Activated T-cell treated with anti-CD3 and anti-CD28 coated beads, Interleukin-2, amount 50 U/mL, for 24 hours (primary cell): ENCODE results near the gene CISH.
A peak's percentile ranks its signal among the peaks of the same experiment; 100 is the strongest.

Source experiments
- DNase-seq: peaks from one replicate; pipeline ENCODE4 v3.0.0-alpha.2; 2020
- H3K27ac Mint-ChIP-seq: 2 replicates; pipeline ENCODE4 v1.8.0; 2020; ENCODE audit warnings: mild to moderate bottlenecking, mixed read lengths
- H3K27me3 Mint-ChIP-seq: 2 replicates; pipeline ENCODE4 v1.8.0; 2020; ENCODE audit warnings: mixed read lengths
- H3K36me3 Mint-ChIP-seq: 2 replicates; pipeline ENCODE4 v1.8.0; 2020; ENCODE audit warnings: low read depth, mixed read lengths
- H3K4me1 Mint-ChIP-seq: 2 replicates; pipeline ENCODE4 v1.8.0; 2020; ENCODE audit warnings: low read depth, mixed read lengths
- H3K4me3 Mint-ChIP-seq: 2 replicates; pipeline ENCODE4 v1.8.0; 2020; ENCODE audit warnings: mild to moderate bottlenecking, moderate library complexity, mixed read lengths
- H3K9me3 Mint-ChIP-seq: 2 replicates; pipeline ENCODE4 v1.8.0; 2020; ENCODE audit warnings: mixed read lengths

CISH gene

DNA sequence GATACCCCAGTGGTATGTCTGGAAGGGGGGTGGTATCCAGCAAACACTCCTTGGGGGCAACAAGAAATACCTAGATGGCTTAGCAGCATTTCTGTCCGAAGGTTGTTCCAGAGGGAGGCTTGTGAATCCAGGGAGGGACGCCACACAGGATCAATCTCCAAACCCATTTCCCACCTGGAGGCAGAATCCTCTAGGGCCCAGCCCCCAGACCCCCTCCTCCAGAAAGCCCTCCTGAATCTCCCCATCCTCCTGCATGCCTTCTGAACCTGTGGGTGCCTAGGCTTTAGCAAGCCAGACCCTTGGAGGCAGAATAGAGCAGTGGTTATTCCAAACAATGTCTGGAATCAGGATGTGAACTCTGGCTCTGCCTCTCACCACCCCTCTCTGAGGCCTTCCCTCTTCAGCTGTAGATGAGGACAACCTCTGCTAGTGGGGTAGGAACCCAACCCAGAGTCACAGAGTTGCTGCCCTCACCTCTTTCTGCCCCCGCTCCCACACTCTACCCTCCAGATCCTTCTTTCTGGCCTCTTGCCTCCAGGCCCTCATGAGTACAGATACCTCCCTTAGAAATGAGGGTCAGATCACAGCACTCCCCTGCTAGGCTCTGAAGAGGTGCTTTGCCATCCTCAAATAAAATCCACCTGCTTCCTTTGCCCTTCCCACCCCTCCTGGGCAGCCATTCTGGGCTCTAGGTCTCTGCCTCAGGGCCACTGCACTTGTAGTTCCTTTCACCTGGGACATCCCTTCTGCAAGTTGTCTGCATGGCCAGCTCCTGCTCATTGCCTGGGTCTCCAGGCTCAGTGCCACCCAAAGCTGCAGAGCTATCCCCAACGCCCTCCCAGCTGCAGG is 8.1 kb downstream of the CISH start:
- DNase-seq: peak; percentile 64
- H3K4me1 Mint-ChIP-seq: peaks cover 84% of the 10 kb centered on the region
- no peaks in the 10 kb centered on the region for H3K9me3 Mint-ChIP-seq
- H3K27me3 Mint-ChIP-seq: no peaks in the 10 kb centered on the region
- H3K4me3 Mint-ChIP-seq: peak overlapping the region; percentile 99
- peak overlapping the region; percentile 100 for H3K27ac Mint-ChIP-seq
- H3K36me3 Mint-ChIP-seq: peaks cover 84% of the 10 kb centered on the region

DNA sequence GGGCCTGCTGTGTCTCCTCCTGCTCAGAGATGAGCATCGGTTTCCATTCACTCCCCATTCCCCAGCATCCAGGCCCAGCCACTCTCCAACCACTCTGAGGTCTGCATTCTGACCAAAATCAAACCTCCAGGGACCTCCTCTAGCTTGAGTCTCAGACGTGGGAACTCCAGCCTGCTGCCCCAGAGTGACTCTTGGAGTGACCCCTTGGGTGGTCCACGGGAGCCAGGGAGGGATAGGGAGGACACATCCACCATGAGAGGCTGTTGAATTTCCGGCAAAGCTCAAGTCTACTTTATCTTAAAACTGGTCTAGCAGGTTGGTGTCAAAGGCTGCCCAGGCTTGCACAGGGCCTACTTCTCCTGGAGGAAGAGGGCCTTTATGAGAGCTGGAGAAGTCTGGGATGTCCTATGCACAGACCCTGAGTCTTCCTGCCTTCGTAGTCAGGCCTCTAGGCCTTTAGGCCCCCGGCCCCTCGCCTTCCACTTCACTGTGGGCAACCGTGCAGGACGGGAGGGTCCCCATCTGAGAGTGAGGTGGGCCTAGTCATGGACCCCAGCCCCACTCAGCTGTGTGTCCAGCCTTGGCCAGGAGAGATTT is 8.9 kb downstream of the CISH start:
- H3K9me3 Mint-ChIP-seq: no peaks in the 10 kb centered on the region
- peak overlapping the region; percentile 100 for H3K27ac Mint-ChIP-seq
- H3K27me3 Mint-ChIP-seq: no peaks in the 10 kb centered on the region
- H3K4me1 Mint-ChIP-seq: peaks cover 90% of the 10 kb centered on the region
- no peak for DNase-seq
- peak overlapping the region; percentile 99 for H3K4me3 Mint-ChIP-seq
- peaks cover 83% of the 10 kb centered on the region for H3K36me3 Mint-ChIP-seq

DNA sequence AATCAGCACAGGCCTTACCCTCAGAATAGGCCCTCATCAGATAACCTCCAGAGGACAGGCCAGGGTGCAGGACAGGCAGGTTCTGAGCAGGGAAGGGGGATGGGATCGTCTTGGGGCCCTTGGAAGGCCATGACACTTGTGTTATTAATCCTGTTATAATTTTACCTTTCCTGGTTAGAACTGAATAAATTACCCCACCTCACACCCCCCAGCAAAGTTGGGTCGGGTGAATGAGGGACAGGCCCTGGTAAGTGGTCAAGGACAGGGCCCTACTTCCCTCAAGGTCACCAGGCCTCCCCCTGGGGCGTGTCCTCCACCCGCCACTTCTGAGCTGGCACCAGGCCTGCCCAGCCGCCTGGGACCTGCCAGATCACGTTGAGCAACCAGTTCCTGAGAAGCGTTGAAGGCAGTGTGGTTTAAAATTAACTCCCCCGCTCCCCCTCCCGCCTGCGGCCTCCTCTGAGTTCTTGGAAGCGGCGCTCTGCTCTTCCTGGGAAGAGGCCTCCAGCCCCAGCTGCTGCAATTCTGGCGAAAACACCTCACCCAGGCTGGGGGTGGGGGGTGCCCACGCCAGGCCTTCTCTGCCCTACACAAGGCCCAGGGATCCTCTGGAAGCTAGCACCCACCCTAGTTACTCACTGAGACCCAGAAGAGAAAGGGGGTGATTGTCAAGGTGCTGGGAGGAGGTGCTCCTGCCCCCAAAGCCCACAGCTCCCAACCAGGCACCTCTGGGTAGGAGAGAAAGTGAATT is 10.6 kb downstream of the CISH start:
- H3K4me1 Mint-ChIP-seq: peaks cover 86% of the 10 kb centered on the region
- DNase-seq: peak; percentile 92
- H3K4me3 Mint-ChIP-seq: peak overlapping the region; percentile 99
- H3K27me3 Mint-ChIP-seq: no peaks in the 10 kb centered on the region
- peak overlapping the region; percentile 100 for H3K27ac Mint-ChIP-seq
- H3K9me3 Mint-ChIP-seq: no peaks in the 10 kb centered on the region
- peaks cover 70% of the 10 kb centered on the region for H3K36me3 Mint-ChIP-seq

DNA sequence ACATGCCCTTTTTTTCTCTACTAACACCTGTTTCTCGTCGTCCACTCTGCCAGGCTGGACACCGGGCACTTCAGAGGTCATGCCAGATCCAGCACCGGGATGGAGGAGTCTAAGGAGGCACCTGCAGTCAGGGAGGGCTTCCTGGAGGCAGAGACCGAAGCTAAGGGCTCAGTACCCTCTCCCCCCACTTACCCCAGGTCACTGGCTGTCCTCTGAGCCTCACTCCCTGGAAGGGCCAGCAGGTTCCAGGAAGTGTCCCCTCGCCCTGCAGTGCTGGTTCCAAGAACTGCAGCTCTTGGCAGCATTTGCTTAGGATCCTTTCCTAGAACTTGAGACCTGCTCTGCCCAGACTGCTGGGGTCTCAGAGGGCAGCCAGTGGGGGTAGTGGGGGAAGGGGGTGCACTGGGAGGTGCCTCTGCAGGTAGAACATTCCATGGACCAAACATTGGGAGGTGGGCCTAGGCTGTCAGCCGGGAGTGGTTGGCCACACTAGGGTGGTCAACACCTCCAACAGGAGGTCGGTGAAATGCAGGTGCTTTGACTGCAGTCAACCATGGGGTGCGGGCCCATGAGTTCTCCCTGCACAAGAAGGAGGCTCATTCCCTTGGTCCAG is 11.3 kb downstream of the CISH start:
- DNase-seq: peak; percentile 63
- H3K36me3 Mint-ChIP-seq: peaks cover 69% of the 10 kb centered on the region

DNA sequence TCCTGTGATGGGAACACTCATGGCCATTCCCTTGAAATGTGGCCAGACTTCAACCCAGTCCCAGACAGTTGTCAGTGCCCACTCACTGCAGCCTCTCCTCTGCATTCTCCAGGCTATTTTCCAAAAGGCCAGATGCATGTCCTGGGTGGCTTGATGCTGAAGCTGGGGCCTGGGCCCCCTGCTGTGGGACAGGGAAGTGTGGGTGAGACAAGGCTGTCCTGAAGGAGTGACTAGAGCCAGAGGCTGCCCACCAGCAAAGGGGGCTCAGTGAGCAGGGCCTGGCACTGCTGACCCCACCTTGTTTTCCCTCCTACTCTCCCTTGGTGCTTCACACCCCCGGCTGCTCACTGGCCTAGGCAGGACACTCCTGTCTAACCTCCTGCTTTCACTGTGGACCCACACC is 11.9 kb downstream of the CISH start:
- H3K4me3 Mint-ChIP-seq: peak overlapping the region; percentile 99
- H3K36me3 Mint-ChIP-seq: peaks cover 69% of the 10 kb centered on the region
- no peaks in the 10 kb centered on the region for H3K27me3 Mint-ChIP-seq
- peaks cover 85% of the 10 kb centered on the region for H3K4me1 Mint-ChIP-seq
- peak; percentile 50 for DNase-seq
- H3K9me3 Mint-ChIP-seq: no peaks in the 10 kb centered on the region
- peak overlapping the region; percentile 100 for H3K27ac Mint-ChIP-seq

More for the DNA sequence above, 11.3 kb downstream of the CISH start:
- Mint-ChIP-seq H3K4me1 (peaks cover 86% of the 10 kb centered on the region), H3K9me3 (no peaks in the 10 kb centered on the region), H3K4me3 (peak overlapping the region; percentile 99), H3K27ac (peak overlapping the region; percentile 100), H3K27me3 (no peaks in the 10 kb centered on the region)

DNA sequence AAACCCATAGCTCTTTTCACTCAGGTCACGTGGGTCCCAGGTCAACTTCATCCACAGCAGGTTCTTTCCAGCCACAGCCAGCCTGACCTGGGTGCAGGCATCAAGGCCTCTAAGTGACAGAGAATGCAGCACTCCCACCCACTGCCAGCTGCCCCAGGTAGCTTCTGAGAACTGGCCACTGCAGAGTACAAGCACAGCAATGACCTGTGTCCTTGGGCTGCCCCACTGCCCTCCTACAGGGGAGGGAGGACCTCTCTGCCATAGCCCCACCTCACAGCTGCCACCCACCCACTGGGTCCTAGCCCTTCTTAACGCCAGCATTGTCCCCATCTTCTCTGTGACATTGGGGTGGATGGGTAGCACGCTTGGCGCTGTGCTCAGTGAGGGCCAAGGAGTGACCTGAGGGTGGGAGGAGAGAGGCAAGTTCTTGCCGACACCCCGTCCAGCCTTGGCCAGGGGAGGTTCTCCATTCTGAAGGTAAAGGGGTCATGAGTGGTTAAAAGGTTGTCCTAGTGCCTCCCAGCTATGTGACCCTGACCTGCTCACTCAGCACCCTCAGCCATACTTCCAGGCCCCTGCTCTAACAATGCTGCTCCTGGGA is 12.4 kb downstream of the CISH start:
- H3K27ac Mint-ChIP-seq: peak overlapping the region; percentile 100
- H3K36me3 Mint-ChIP-seq: peaks cover 69% of the 10 kb centered on the region
- peak overlapping the region; percentile 99 for H3K4me3 Mint-ChIP-seq
- H3K4me1 Mint-ChIP-seq: peaks cover 85% of the 10 kb centered on the region
- DNase-seq: no peak
- no peaks in the 10 kb centered on the region for H3K9me3 Mint-ChIP-seq
- H3K27me3 Mint-ChIP-seq: no peaks in the 10 kb centered on the region

DNA sequence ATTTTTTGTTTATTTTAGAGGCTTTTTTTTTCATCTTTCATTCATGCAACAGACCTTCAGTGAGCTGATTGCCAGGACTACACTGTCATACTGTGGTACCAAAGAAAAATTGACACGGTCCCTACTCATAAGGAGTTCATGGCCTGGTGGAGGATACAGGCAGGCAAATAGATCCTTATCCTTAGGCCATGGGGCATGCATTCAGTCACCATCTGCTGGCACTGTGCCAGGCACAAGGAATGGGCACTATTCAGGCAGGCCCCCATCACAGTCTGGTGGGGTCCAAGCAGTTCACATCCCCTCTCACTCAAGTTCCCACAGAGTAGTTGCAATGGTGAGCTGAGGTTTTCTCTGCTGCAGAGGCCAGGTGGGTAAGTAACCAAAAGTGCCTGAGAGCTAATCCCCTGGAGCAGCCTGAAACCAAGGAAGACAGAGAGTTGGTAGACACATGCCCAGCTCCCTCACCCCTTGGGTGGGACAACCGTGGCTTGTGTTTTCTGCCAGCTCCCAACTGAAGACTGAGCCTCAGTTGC is 17.3 kb downstream of the CISH start:
- Mint-ChIP-seq H3K4me3 (no peak overlapping the region), H3K36me3 (peaks cover 51% of the 10 kb centered on the region), H3K4me1 (peaks cover 83% of the 10 kb centered on the region), H3K27ac (peak overlapping the region; percentile 99), H3K9me3 (no peaks in the 10 kb centered on the region), H3K27me3 (no peaks in the 10 kb centered on the region)
- no peak for DNase-seq

DNA sequence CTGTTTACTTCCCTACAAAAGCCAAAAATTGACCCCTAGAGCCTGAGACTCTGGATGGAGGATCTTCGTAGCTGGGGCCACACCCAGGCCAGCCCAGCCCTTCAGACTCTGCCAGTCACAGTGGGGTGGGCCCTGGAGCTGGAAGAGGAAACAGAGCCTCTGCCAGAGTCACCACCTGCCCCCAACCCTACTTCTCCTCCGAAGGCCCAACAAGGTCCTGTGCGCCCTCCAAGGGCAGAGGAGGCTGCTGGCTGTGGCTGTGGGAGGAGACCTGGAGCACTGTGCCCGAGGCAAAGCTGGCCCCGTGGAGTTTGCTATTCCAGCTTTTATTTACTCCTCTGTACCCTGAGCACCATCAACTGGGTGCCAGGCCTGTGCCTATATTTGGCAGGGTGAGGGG is 19.0 kb downstream of the CISH start:
- Mint-ChIP-seq H3K4me3 (peak overlapping the region; percentile 39), H3K9me3 (no peaks in the 10 kb centered on the region), H3K4me1 (peaks cover 84% of the 10 kb centered on the region), H3K27ac (peak overlapping the region; percentile 99), H3K27me3 (no peaks in the 10 kb centered on the region), H3K36me3 (peaks cover 50% of the 10 kb centered on the region)
- DNase-seq: peak; percentile 61

DNA sequence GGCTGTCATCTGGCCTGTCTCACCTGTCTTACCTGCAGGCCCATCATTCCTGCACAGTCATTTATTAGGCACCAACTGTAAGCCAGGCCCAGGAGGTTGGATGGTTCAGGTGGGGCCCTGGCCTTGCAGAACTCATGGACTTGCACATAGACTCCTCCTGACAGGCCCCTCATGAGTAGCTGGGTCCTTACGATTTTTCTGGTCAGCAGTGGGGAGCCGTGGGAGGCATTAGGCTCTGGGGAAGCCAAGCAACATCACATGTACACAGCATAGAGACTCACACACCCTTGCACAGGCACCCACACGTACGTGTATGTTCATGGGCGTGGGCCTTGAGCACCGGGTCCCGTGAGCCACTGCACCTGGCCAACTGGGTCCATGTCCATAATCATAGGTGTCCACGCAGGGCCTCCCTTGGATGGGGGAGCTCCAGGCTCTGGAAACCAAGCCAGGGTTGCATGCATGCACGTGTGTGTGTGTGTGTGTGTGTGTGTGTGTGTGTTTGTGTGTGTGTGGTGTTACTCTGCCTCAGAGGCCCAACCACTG is 20.3 kb downstream of the CISH start:
- Mint-ChIP-seq H3K36me3 (peaks cover 59% of the 10 kb centered on the region), H3K4me1 (peaks cover 95% of the 10 kb centered on the region), H3K9me3 (no peaks in the 10 kb centered on the region), H3K27me3 (no peaks in the 10 kb centered on the region), H3K27ac (peak overlapping the region; percentile 99), H3K4me3 (peak overlapping the region; percentile 60)
- peak; percentile 83 for DNase-seq

DNA sequence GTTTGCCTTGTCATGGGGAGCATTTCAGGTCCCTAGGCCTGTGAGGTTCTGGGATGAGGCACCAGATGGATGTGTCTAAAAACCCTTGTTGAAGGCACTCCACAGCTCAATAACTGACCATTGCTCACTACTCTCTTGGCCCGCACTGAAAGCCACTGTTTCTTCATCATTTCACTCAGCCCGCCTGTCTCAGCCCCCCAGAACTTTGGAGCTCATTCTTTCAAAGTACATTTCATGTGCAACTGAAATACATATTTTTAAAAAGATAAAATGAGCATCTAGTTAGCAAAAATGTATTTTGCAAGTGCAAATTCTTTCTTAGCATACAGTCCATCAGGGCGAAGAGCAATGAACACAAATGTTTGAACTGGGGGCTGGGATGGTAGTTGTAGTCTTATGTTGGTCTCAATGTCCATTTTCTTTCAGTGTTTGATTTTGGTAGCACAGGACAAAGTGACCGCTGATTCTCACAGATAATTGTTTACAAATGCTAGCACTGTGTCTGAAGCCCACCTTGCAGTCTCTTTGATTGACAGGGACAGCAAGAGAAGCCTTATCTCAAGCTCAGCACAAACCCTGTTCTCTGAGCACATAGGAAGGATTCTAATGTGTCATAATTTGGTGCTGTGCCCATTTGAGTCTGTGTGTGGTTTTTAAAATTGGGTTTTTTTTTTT is 22.7 kb downstream of the CISH start:
- H3K36me3 Mint-ChIP-seq: peaks cover 62% of the 10 kb centered on the region
- no peaks in the 10 kb centered on the region for H3K9me3 Mint-ChIP-seq
- H3K27ac Mint-ChIP-seq: peak overlapping the region; percentile 99
- peaks cover 98% of the 10 kb centered on the region for H3K4me1 Mint-ChIP-seq
- H3K27me3 Mint-ChIP-seq: no peaks in the 10 kb centered on the region
- H3K4me3 Mint-ChIP-seq: peak overlapping the region; percentile 40
- no peak for DNase-seq

DNA sequence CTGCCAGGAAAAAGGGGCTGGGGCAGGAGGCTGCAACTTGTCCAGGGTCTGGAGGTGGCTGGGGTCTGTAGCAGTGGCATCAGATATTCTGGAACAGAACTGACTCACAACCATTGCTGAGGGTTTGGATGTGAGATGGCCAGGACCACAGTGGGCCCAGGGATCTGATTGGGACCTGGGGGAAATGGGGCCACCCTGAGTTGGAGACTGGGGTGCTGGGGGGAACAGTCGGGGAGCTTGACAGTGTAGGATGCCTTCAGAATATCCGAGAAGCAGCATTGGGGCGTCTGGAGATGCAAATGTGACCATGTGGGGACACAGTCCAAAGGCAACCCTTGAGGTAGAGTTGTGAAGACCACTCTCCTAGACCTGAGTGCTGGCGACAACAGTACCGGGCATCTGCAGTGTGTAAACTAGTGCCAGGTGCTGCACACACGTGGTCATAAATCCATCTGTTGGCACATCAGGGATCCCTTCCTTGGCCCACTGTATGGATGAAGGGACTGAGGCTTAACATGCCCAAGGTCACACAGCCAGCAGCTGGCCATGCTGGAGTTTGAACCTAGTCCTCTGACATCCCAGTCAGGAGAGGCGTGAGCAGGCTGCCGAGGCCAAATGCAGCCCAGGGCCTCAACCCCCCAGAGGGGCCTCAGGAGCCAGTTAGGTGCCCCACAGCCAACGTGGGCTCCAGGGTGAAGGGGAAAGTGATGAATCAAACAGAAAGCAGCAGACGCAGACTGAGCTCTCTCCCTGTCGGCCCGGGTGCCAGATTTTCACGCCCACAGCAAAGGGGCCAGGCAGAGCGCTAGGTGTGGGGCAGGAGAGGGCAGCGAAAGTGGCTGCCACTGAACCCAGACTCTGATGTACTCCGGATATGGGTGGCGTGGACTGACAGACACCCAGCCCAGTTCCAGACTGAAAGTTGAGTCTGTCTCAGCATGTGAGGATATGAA is 23.5 kb downstream of the CISH start:
- no peaks in the 10 kb centered on the region for H3K9me3 Mint-ChIP-seq
- H3K36me3 Mint-ChIP-seq: peaks cover 63% of the 10 kb centered on the region
- H3K4me3 Mint-ChIP-seq: peak overlapping the region; percentile 40
- no peaks in the 10 kb centered on the region for H3K27me3 Mint-ChIP-seq
- H3K27ac Mint-ChIP-seq: peak overlapping the region; percentile 99
- peak; percentile 89 for DNase-seq
- peaks cover 98% of the 10 kb centered on the region for H3K4me1 Mint-ChIP-seq

DNA sequence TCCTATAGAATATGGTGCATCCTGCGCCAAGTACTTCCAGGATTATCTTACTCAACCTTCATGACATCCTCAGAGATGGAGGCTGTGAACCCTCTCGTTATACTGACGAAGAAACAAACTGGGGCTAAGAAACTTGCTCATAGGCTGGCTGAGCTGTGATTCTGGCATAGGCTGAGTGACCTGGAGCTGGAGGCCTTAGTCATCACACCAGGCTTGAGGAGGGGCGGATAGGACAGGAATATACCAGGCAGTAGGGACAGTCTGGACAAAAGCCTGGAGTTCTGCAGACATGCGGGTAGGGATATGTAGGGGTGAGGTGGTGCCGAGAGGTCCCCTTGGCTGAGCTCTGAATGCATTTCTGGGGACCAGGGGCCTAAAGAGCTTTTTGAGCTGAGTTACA is 24.2 kb downstream of the CISH start:
- Mint-ChIP-seq H3K9me3 (no peaks in the 10 kb centered on the region), H3K36me3 (peaks cover 67% of the 10 kb centered on the region), H3K4me3 (peak overlapping the region; percentile 37), H3K27me3 (no peaks in the 10 kb centered on the region), H3K4me1 (peaks cover 96% of the 10 kb centered on the region), H3K27ac (peak overlapping the region; percentile 99)
- DNase-seq: no peak
